HG03064 (cell line): ENCODE measurements around the gene SDK2.

ENCODE experiments used
- ATAC-seq: cut with Tn5 transposase; IDR thresholded peaks from one replicate; pipeline ENCODE4 v1.9.1; 2021; ENCODE audit warnings: low read depth; ENCODE audit not compliant: unreplicated experiment

The SDK2 gene

GRCh38 chr17:73644145-73645049 is at the start of gene SDK2:
SDK2 (minus strand) TSS chr17:73644445; CDS start chr17:73644088, 357 bp downstream.
- ATAC-seq, result no peak

- ATAC-seq, result no peak
Observed at GRCh38 chr17:73693071-73693470, 48.8 kb upstream of the SDK2 start.

- ATAC-seq, result no peak
Observed at GRCh38 chr17:73691321-73691766, 47.1 kb upstream of the SDK2 start.

- ATAC-seq, result no peak
Observed at GRCh38 chr17:73690676-73691075, 46.4 kb upstream of the SDK2 start.

GRCh38 chr17:73689596-73690275 is 45.5 kb upstream of the SDK2 start:
- no peak for ATAC-seq

- ATAC-seq, result no peak
Observed at GRCh38 chr17:73686961-73687360, 42.7 kb upstream of the SDK2 start.

- ATAC-seq, result no peak
Observed at GRCh38 chr17:73686126-73686525, 41.9 kb upstream of the SDK2 start.

GRCh38 chr17:73684183-73684582 is 39.9 kb upstream of the SDK2 start:
- ATAC-seq, result no peak

- no peak for ATAC-seq
Observed at GRCh38 chr17:73683771-73684170, 39.5 kb upstream of the SDK2 start.

- no peak for ATAC-seq
Observed at GRCh38 chr17:73681946-73682345, 37.7 kb upstream of the SDK2 start.

GRCh38 chr17:73679476-73679875 is 35.2 kb upstream of the SDK2 start:
- no peak for ATAC-seq

GRCh38 chr17:73678999-73679398 is 34.8 kb upstream of the SDK2 start:
- no peak for ATAC-seq

GRCh38 chr17:73669771-73670170 is 25.5 kb upstream of the SDK2 start:
- ATAC-seq, result no peak

- no peak for ATAC-seq
Observed at GRCh38 chr17:73667181-73667959, 23.1 kb upstream of the SDK2 start.

GRCh38 chr17:73663614-73664013 is 19.4 kb upstream of the SDK2 start:
- ATAC-seq, result no peak

GRCh38 chr17:73660366-73660765 is 16.1 kb upstream of the SDK2 start:
- ATAC-seq, result no peak

GRCh38 chr17:73658821-73659515 is 14.7 kb upstream of the SDK2 start:
- no peak for ATAC-seq

- no peak for ATAC-seq
Observed at GRCh38 chr17:73657473-73658116, 13.3 kb upstream of the SDK2 start.

- ATAC-seq, result no peak
Observed at GRCh38 chr17:73654241-73654640, 10.0 kb upstream of the SDK2 start.

- no peak for ATAC-seq
Observed at GRCh38 chr17:73653810-73654209, 9.6 kb upstream of the SDK2 start.
